Natural killer cell (primary cell): ENCODE results near the gene MPPED1. TPM values are rescaled to one million over a fixed set of nuclear protein-coding genes. Genes with fewer than 3 reads are reported as not detected.

Source experiments
- ATAC-seq, 3 donors: fragments of 150-1000 bp in 2 of 3; fragments of 200-7000 bp in 1 of 3; cut with Tn5 transposase; 1 replicate in 1 of 3; 2 replicates in 2 of 3; pipeline ENCODE4 v1.10.0; 2021; ENCODE audit warnings: mild to moderate bottlenecking in 2 of 3, moderate library complexity in 2 of 3
- DNase-seq, 2 donors: peaks; one replicate each; pipeline versions ENCODE4 v3.0.0 to v3.0.0-alpha.2; 2013 to 2021; ENCODE audit warnings: mixed read lengths in 1 of 2
- H3K27ac ChIP-seq: one replicate; pipeline ENCODE4 v1.5.1; 2013; ENCODE audit warnings: mild to moderate bottlenecking, low read length
- H3K27me3 ChIP-seq: one replicate; pipeline ENCODE4 v1.6.1; 2013; ENCODE audit warnings: low read length; ENCODE audit not compliant: control insufficient read depth, insufficient read depth
- H3K36me3 ChIP-seq: one replicate; pipeline ENCODE4 v1.6.1; 2013; ENCODE audit warnings: low read length; ENCODE audit not compliant: control insufficient read depth, insufficient read depth
- H3K4me1 ChIP-seq: one replicate; pipeline ENCODE4 v1.6.1; 2013; ENCODE audit warnings: low read length; ENCODE audit not compliant: control insufficient read depth, insufficient read depth
- H3K4me3 ChIP-seq: one replicate; pipeline ENCODE4 v1.5.1; 2013; ENCODE audit warnings: low read length
- H3K9me3 ChIP-seq: one replicate; pipeline ENCODE4 v1.6.1; 2013; ENCODE audit warnings: low read length; ENCODE audit not compliant: control insufficient read depth, insufficient read depth
- H3K27ac Mint-ChIP-seq, 2 donors: one replicate each; pipeline ENCODE4 v1.8.0; 2022; ENCODE audit warnings: mild to moderate bottlenecking in 2 of 2, mixed read lengths in 2 of 2, moderate library complexity in 1 of 2
- H3K27me3 Mint-ChIP-seq, 2 donors: one replicate each; pipeline ENCODE4 v1.8.0; 2022; ENCODE audit warnings: low read depth in 2 of 2, mixed read lengths in 2 of 2
- H3K36me3 Mint-ChIP-seq: one replicate; pipeline ENCODE4 v1.8.0; 2022; ENCODE audit warnings: mixed read lengths
- H3K4me1 Mint-ChIP-seq, 2 donors: one replicate each; pipeline ENCODE4 v1.8.0; 2022; ENCODE audit warnings: mixed read lengths in 2 of 2
- H3K4me3 Mint-ChIP-seq: one replicate; pipeline ENCODE4 v1.8.0; 2022; ENCODE audit warnings: mild to moderate bottlenecking, moderate library complexity, mixed read lengths
- H3K9me3 Mint-ChIP-seq, 2 donors: one replicate each; pipeline ENCODE4 v1.8.0; 2022; ENCODE audit warnings: mixed read lengths in 2 of 2
- WGBS: methylation state at CpG from one replicate; pipeline ENCODE4 v1.1.7; 2013; ENCODE audit warnings: missing lambda C conversion rate; ENCODE audit not compliant: insufficient coverage; 5-methylcytosine and 5-hydroxymethylcytosine counted together
- intact Hi-C: fragments of 100-400 bp; cut with micrococcal nuclease; formaldehyde crosslinking; loops from one replicate; pipeline ENCODE4 v1.14.2; 2022
- total RNA-seq, 4 donors: library from RNA; stranded (reverse); fragments of 120-200 nt in 1 of 4; gene quantifications; one replicate each; pipeline versions ENCODE4 v1.2.3 to v1.2.4, GENCODE V29; 2013 to 2022
- TF ChIP-seq, protein P1 (sequence below): fragments of 200-600 bp; IDR thresholded peaks from one replicate; pipeline ENCODE4 v1.8.0; 2022; ENCODE audit warnings: antibody characterized with exemption

MPPED1 gene
- total RNA-seq, 3 donors from 2014 or later (not counting 1 experiment from before 2014, with no cell fraction given), result not detected

GRCh38 chr22:43440104-43440387 lies 28.2 kb downstream of the MPPED1 start:
- peaks cover 9 to 21% of the 10 kb centered on the region in 2 donors for H3K27me3 Mint-ChIP-seq
- H3K27ac Mint-ChIP-seq, result no peak overlapping the region
- no peak overlapping the region for H3K4me3 ChIP-seq
- no peaks in the 10 kb centered on the region for H3K4me1 Mint-ChIP-seq
- H3K9me3 Mint-ChIP-seq, result no peaks in the 10 kb centered on the region
- H3K4me1 ChIP-seq, result no peaks in the 10 kb centered on the region
- no peak for ATAC-seq
- TF ChIP-seq, protein P1, sequence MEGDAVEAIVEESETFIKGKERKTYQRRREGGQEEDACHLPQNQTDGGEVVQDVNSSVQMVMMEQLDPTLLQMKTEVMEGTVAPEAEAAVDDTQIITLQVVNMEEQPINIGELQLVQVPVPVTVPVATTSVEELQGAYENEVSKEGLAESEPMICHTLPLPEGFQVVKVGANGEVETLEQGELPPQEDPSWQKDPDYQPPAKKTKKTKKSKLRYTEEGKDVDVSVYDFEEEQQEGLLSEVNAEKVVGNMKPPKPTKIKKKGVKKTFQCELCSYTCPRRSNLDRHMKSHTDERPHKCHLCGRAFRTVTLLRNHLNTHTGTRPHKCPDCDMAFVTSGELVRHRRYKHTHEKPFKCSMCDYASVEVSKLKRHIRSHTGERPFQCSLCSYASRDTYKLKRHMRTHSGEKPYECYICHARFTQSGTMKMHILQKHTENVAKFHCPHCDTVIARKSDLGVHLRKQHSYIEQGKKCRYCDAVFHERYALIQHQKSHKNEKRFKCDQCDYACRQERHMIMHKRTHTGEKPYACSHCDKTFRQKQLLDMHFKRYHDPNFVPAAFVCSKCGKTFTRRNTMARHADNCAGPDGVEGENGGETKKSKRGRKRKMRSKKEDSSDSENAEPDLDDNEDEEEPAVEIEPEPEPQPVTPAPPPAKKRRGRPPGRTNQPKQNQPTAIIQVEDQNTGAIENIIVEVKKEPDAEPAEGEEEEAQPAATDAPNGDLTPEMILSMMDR, result no peak
- 83% methylated on average over 7 of the region's 7 CpGs for WGBS
- H3K27ac ChIP-seq, result no peak overlapping the region
- intact Hi-C loops, result no loop called here
- H3K27me3 ChIP-seq, result no peaks in the 10 kb centered on the region
- no peak overlapping the region for H3K4me3 Mint-ChIP-seq
- H3K9me3 ChIP-seq, result no peaks in the 10 kb centered on the region
- H3K36me3 ChIP-seq, result no peaks in the 10 kb centered on the region
- DNase-seq, result no peak
- no peaks in the 10 kb centered on the region for H3K36me3 Mint-ChIP-seq

GRCh38 chr22:43440556-43440955 lies 28.7 kb downstream of the MPPED1 start:
- H3K27ac ChIP-seq, result no peak overlapping the region
- H3K4me3 ChIP-seq, result no peak overlapping the region
- no peak overlapping the region for H3K4me3 Mint-ChIP-seq
- H3K27ac Mint-ChIP-seq, result no peak overlapping the region
- H3K4me1 Mint-ChIP-seq, result no peaks in the 10 kb centered on the region
- DNase-seq (no peak), ATAC-seq (no peak)
- H3K9me3 Mint-ChIP-seq, result no peaks in the 10 kb centered on the region
- H3K4me1 ChIP-seq, result no peaks in the 10 kb centered on the region
- 11% methylated on average over 4 of the region's 4 CpGs for WGBS
- TF ChIP-seq, protein P1, result no peak
- H3K36me3 ChIP-seq, result no peaks in the 10 kb centered on the region
- H3K36me3 Mint-ChIP-seq, result no peaks in the 10 kb centered on the region
- H3K27me3 ChIP-seq, result no peaks in the 10 kb centered on the region
- peaks cover 9 to 18% of the 10 kb centered on the region in 2 donors for H3K27me3 Mint-ChIP-seq
- H3K9me3 ChIP-seq, result no peaks in the 10 kb centered on the region
- intact Hi-C loops, result no loop called here

DNA sequence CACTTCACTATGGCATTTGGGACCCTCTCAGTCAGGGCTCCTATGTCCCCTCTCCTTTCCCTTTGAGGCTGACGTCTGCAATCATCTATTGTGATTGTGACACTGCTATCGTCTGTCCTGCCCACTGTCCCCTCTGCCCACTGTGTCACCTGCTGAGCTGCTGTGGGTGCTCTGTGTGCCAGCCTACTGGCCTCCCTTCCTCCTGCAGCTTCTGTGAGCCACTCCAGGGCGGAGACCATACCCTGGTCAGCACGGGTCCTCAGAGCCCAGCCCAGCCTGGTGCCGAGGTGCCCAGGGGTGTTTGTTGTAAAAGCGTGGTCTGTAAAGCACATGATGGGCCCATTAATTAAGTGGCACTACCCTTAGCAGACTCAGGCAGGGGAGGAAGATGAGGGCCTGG lies 29.4 kb downstream of the MPPED1 start:
- intact Hi-C loops, result no loop called here
- Mint-ChIP-seq H3K27me3 (peaks cover 9 to 20% of the 10 kb centered on the region in 2 donors), H3K27ac (no peak overlapping the region), H3K4me1 (no peaks in the 10 kb centered on the region), H3K9me3 (no peaks in the 10 kb centered on the region), H3K36me3 (no peaks in the 10 kb centered on the region), H3K4me3 (no peak overlapping the region)
- Histone ChIP-seq H3K9me3 (no peaks in the 10 kb centered on the region), H3K27me3 (no peaks in the 10 kb centered on the region), H3K4me3 (no peak overlapping the region), H3K27ac (no peak overlapping the region), H3K36me3 (no peaks in the 10 kb centered on the region), H3K4me1 (no peaks in the 10 kb centered on the region)
- 70% methylated on average over 6 of the region's 6 CpGs for WGBS
- TF ChIP-seq, protein P1, result no peak
- DNase-seq (no peak), ATAC-seq (no peak)

- intact Hi-C loops, result no loop called here
- ATAC-seq (no peak), DNase-seq (no peak)
- Mint-ChIP-seq H3K4me3 (no peak overlapping the region), H3K4me1 (no peaks in the 10 kb centered on the region), H3K36me3 (no peaks in the 10 kb centered on the region), H3K9me3 (no peaks in the 10 kb centered on the region), H3K27me3 (peaks cover 9 to 22% of the 10 kb centered on the region in 2 donors), H3K27ac (no peak overlapping the region)
- Histone ChIP-seq H3K4me3 (no peak overlapping the region), H3K36me3 (no peaks in the 10 kb centered on the region), H3K9me3 (no peaks in the 10 kb centered on the region), H3K27ac (no peak overlapping the region), H3K27me3 (no peaks in the 10 kb centered on the region), H3K4me1 (no peaks in the 10 kb centered on the region)
- WGBS, result 65% methylated on average over 8 of the region's 8 CpGs
- TF ChIP-seq, protein P1, result no peak
These were observed 29.9 kb downstream of the MPPED1 start for GRCh38 chr22:43441751-43442150.
